HepG2 (cell line): ENCODE measurements around the gene SH3D19. TPM values are rescaled to one million over a fixed set of nuclear protein-coding genes. Genes with fewer than 3 reads are reported as not detected.

Experiments used
- ATAC-seq: fragments of 200-7000 bp; cut with Tn5 transposase; 3 replicates; pipeline ENCODE4 v1.9.1; 2020; ENCODE audit warnings: mild to moderate bottlenecking, moderate library complexity
- BruUV-seq: library from RNA; stranded (reverse); fragments of 400-500 nt; replicated peaks from 2 replicates; lab custom pipeline; 2021; lab: Mats Ljungman, UMichigan
- CTCF ChIA-PET: fragments of 300-600 bp; formaldehyde crosslinking; extraction: SDS; loops from one replicate; lab custom pipeline; 2021; ENCODE audit warnings: low total read pairs, inconsistent platforms, low intra/inter-chr PET ratio; lab: Yijun Ruan, JAX
- POLR2A ChIA-PET: fragments of 350-600 bp; sonication (Branson Sonifier 250); formaldehyde crosslinking; loops from one replicate; lab custom pipeline; 2020; ENCODE audit warnings: antibody characterized with exemption, inconsistent platforms; lab: Yijun Ruan, JAX
- DNase-seq: peaks from one replicate; pipeline ENCODE4 v3.0.0-alpha.2; 2015; ENCODE audit warnings: low spot score
- FAIRE-seq: peaks from 3 replicates; lab custom pipeline; 2011; peaks lifted over from hg19 to GRCh38; lab: Jason Lieb, UNC
- H2AFZ ChIP-seq: one replicate; pipeline ENCODE4 v1.6.1; 2011; ENCODE audit warnings: low read length, inconsistent platforms
- H3K27ac ChIP-seq: fragments of 300-600 bp; 3 replicates; pipeline ENCODE4 v1.8.0; 2011; ENCODE audit warnings: mixed run types, mild to moderate bottlenecking, mixed read lengths, low read length, inconsistent platforms; ENCODE audit not compliant: insufficient read depth; ENCODE audit errors: extremely low read length
- H3K27me3 ChIP-seq, 2 experiments: fragments of 200-600 bp in 1 of 2; 2 replicates in 1 of 2; 3 replicates in 1 of 2; pipeline versions ENCODE4 v1.6.0 to v1.8.0; 2011; ENCODE audit warnings: low read length in 2 of 2, mild to moderate bottlenecking in 2 of 2, moderate library complexity in 2 of 2, inconsistent platforms in 1 of 2; ENCODE audit not compliant: insufficient read depth in 2 of 2, control insufficient read depth in 1 of 2
- H3K36me3 ChIP-seq, 2 experiments: fragments of 200-600 bp in 1 of 2; replicated peaks in 1 of 2; 2 replicates in 1 of 2; 3 replicates in 1 of 2; pipeline versions ENCODE4 v1.5.1 to v1.8.0; 2011; ENCODE audit warnings: low read length in 2 of 2, inconsistent platforms in 1 of 2; ENCODE audit not compliant: insufficient read depth in 2 of 2, control insufficient read depth in 1 of 2
- H3K4me1 ChIP-seq: 2 replicates; pipeline ENCODE4 v1.5.1; 2012; ENCODE audit warnings: low read length, inconsistent platforms; ENCODE audit not compliant: insufficient read depth
- H3K4me2 ChIP-seq: 2 replicates; pipeline ENCODE4 v1.6.0; 2011; ENCODE audit warnings: low read depth, low read length, inconsistent platforms
- H3K4me3 ChIP-seq, 3 experiments: fragments of 200-600 bp in 1 of 3; sonication (generic), shearing (Covaris generic) in 1 of 3; replicated peaks in 1 of 3; 2 replicates each; pipeline ENCODE4 v1.5.1; 2011 to 2016; ENCODE audit warnings: low read length in 3 of 3, inconsistent platforms in 2 of 3, low read depth in 2 of 3, mild to moderate bottlenecking in 2 of 3, control low read depth in 1 of 3, mixed read lengths in 1 of 3; ENCODE audit not compliant: insufficient read depth in 1 of 3
- H3K79me2 ChIP-seq: one replicate; pipeline ENCODE4 v1.6.1; 2011; ENCODE audit warnings: low read length, inconsistent platforms; ENCODE audit not compliant: insufficient read depth
- H3K9ac ChIP-seq: 2 replicates; pipeline ENCODE4 v1.6.0; 2011; ENCODE audit warnings: mild to moderate bottlenecking, low read depth, low read length, inconsistent platforms; ENCODE audit not compliant: insufficient read depth
- H3K9me3 ChIP-seq: 2 replicates; pipeline ENCODE4 v1.5.1; 2012; ENCODE audit warnings: mild to moderate bottlenecking, low read length
- H4K20me1 ChIP-seq: 2 replicates; pipeline ENCODE4 v1.6.0; 2011; ENCODE audit warnings: inconsistent platforms, mild to moderate bottlenecking, low read length, moderate library complexity; ENCODE audit not compliant: insufficient read depth
- AGO2 ChIP-seq: fragments of 200-400 bp; formaldehyde crosslinking; optimal IDR thresholded peaks from 2 replicates; pipeline ENCODE3; 2017; ENCODE audit warnings: mild to moderate bottlenecking, low read depth, low read length, moderate library complexity
- ARID2 ChIP-seq: sonication (generic); formaldehyde crosslinking; IDR thresholded peaks from 2 replicates; pipeline ENCODE4 v1.8.1; 2022; ENCODE audit warnings: mild to moderate bottlenecking, missing genetic modification reagents, borderline replicate concordance
- ARNTL ChIP-seq: sonication (generic); formaldehyde crosslinking; IDR thresholded peaks from 2 replicates; pipeline ENCODE4 v1.4.0; 2020; ENCODE audit warnings: mild to moderate bottlenecking, missing genetic modification reagents
- ATAD3A ChIP-seq: sonication (generic); formaldehyde crosslinking; IDR thresholded peaks from 2 replicates; pipeline ENCODE4 v1.4.0; 2020; ENCODE audit warnings: missing genetic modification reagents
- CAMTA2 ChIP-seq: sonication (generic); formaldehyde crosslinking; IDR thresholded peaks from 2 replicates; pipeline ENCODE4 v1.4.0; 2020; ENCODE audit warnings: mild to moderate bottlenecking, missing genetic modification reagents, borderline replicate concordance
- EP300 ChIP-seq, 3 experiments: sonication (generic) in 1 of 3; formaldehyde crosslinking in 1 of 3; IDR thresholded peaks; 2 replicates each; pipeline versions ENCODE4 v1.5.1 to v1.6.1; 2011 to 2020; ENCODE audit warnings: low read depth in 2 of 3, low read length in 2 of 3, borderline replicate concordance in 1 of 3, improper control_type of control experiment in 1 of 3, mild to moderate bottlenecking in 1 of 3, missing genetic modification reagents in 1 of 3, moderate library complexity in 1 of 3
- HHEX ChIP-seq: IDR thresholded peaks from 2 replicates; pipeline ENCODE4 v1.6.1; 2016; ENCODE audit warnings: control low read depth
- ZBTB3 ChIP-seq: sonication (generic); formaldehyde crosslinking; IDR thresholded peaks from 2 replicates; pipeline ENCODE4 v1.4.0; 2020; ENCODE audit warnings: low read depth, mild to moderate bottlenecking, moderate library complexity, missing genetic modification reagents, borderline replicate concordance
- ZNF234 ChIP-seq: sonication (generic); formaldehyde crosslinking; conservative IDR thresholded peaks from 2 replicates; pipeline ENCODE4 v1.5.1; 2020; ENCODE audit warnings: mild to moderate bottlenecking, missing genetic modification reagents
- ZNF563 ChIP-seq: sonication (generic); formaldehyde crosslinking; IDR thresholded peaks from 2 replicates; pipeline ENCODE4 v1.8.0; 2022; ENCODE audit warnings: mild to moderate bottlenecking, moderate library complexity, missing genetic modification reagents
- ZNF652 ChIP-seq: IDR thresholded peaks from 2 replicates; pipeline ENCODE4 v1.6.1; 2016; ENCODE audit warnings: low read depth, borderline replicate concordance
- ZNF709 ChIP-seq: sonication (generic); formaldehyde crosslinking; IDR thresholded peaks from 2 replicates; pipeline ENCODE4 v1.5.0; 2020; ENCODE audit warnings: mild to moderate bottlenecking, missing genetic modification reagents
- WGBS: methylation state at CpG from one replicate; pipeline ENCODE4 v1.1.6; 2017; ENCODE audit warnings: low lambda C conversion rate; 5-methylcytosine and 5-hydroxymethylcytosine counted together
- in situ Hi-C: cut with HindIII; loops from 2 replicates; pipeline ENCODE4 v1.10.0; 2017; ENCODE audit warnings: low pct_unique_long_range_greater_than_20kb; ENCODE audit not compliant: extremely low pct_ligation_motif_present
- intact Hi-C: fragments of 100-400 bp; cut with micrococcal nuclease; formaldehyde crosslinking; loops from one replicate; pipeline ENCODE4 v1.10.0; 2022; ENCODE audit not compliant: unreplicated experiment
- polyA plus RNA-seq, 8 experiments: library from polyadenylated mRNA; depleted of rRNA in 3 of 8; stranded (reverse) in 7 of 8; unstranded in 1 of 8; fragments of >200 nt; fragmentation: Illumina TruSeq in 4 of 8; extraction: Trizol in 4 of 8; gene quantifications; 2 replicates each; pipeline versions ENCODE4 v1.2.1 to v1.2.3, GENCODE V29; 2011 to 2016; ENCODE audit warnings: low read depth in 4 of 8, missing spikeins in 1 of 8, mixed read lengths in 1 of 8; ENCODE audit not compliant: insufficient read depth in 1 of 8
- total RNA-seq, 5 experiments: library from RNA; depleted of rRNA; stranded (reverse); fragments of >200 nt; fragmentation: Illumina TruSeq; extraction: Trizol; gene quantifications; 2 replicates each; pipeline ENCODE4 v1.2.3, GENCODE V29; 2016; ENCODE audit warnings: low read depth in 1 of 5
- TF ChIP-seq, protein P1 (sequence below): sonication (generic); formaldehyde crosslinking; IDR thresholded peaks from 2 replicates; pipeline ENCODE4 v1.4.0; 2020; ENCODE audit warnings: mild to moderate bottlenecking, low read depth, missing genetic modification reagents
- TF ChIP-seq, protein P2 (sequence below): sonication (generic); formaldehyde crosslinking; IDR thresholded peaks from 2 replicates; pipeline ENCODE4 v1.8.0; 2022; ENCODE audit warnings: missing genetic modification reagents, mild to moderate bottlenecking, inconsistent platforms, borderline replicate concordance
- TF ChIP-seq, protein P3 (sequence below): sonication (generic); formaldehyde crosslinking; IDR thresholded peaks from 2 replicates; pipeline ENCODE4 v1.8.0; 2023; ENCODE audit warnings: mild to moderate bottlenecking, missing genetic modification reagents

SH3D19 gene
- total and polyA plus RNA-seq, 2 of the 13 experiments (the other 11 are each of a cell fraction or from before 2014, with no cell fraction given), result 31.2 to 38.0 TPM

DNA sequence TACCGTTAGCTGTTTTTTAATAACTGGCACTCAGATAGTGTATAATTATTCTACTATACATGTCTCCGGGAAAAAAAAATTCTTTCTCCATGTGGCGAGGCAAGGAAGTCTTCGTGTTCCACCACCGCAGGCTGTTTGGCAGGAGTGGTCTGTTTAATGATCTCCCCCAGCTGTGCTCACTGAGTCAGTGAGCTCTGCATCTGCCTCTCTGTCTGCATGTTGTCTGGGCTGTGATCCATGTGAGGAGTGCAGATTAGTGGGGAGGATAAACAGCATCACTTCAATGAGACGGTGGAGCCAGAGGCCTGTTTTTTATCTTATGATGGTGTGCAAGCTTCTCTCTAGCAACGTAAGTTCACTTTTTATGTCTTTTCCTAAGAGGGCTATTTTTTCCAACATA is 156.2 kb downstream of the SH3D19 start (continued):
- TF ChIP-seq ARID2 (no peak), HHEX (no peak)

DNA sequence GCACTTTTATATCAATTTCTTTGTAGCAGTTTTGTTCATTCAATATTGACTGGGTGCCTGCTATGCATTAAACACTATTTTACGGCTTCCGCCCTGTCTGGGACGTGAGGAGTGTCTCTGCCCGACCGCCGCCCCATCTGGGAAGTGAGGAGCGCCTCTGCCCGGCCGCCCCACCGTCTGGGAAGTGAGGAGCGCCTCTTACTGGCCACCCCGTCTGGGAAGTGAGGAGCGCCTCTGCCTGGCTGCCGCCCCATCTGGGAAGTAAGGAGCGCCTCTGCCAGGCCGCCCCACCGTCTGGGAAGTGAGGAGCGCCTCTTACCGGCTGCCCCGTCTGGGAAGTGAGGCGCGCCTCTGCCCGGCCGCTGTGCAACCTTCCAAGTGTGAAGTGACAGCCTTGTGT is 157.8 kb downstream of the SH3D19 start:
- TF ChIP-seq AGO2 (peak; percentile 44), ZNF234 (CRISPR knock-in tag) (no peak), ZBTB3 (CRISPR knock-in tag) (no peak), CAMTA2 (CRISPR knock-in tag) (no peak)
- TF ChIP-seq, all 625 proteins: peak for 1
- CTCF ChIA-PET, result no interaction called here
- H2AFZ ChIP-seq, result no peak overlapping the region
- H3K4me1 ChIP-seq, result peaks cover 5% of the 10 kb centered on the region
- POLR2A ChIA-PET, result no interaction called here
- no peak for ATAC-seq
- intact Hi-C loops (no loop called here), in situ Hi-C loops (no loop called here)
- no peaks in the 10 kb centered on the region for H3K79me2 ChIP-seq
- no peaks in the 10 kb centered on the region for H3K27me3 ChIP-seq
- no peak overlapping the region for H3K4me3 ChIP-seq
- no peaks in the 10 kb centered on the region for H3K9me3 ChIP-seq
- no TSS peak for BruUV-seq
- H3K9ac ChIP-seq, result no peak overlapping the region
- peaks cover 22 to 65% of the 10 kb centered on the region in 2 experiments for H3K36me3 ChIP-seq
- no peak overlapping the region for H3K27ac ChIP-seq
- WGBS, result 98% methylated on average over 21 of the region's 24 CpGs
- no peak for DNase-seq
- no peak for FAIRE-seq
- H3K4me2 ChIP-seq, result no peak overlapping the region
- no peaks in the 10 kb centered on the region; the same call in 1 of the 2 replicates for H4K20me1 ChIP-seq

DNA sequence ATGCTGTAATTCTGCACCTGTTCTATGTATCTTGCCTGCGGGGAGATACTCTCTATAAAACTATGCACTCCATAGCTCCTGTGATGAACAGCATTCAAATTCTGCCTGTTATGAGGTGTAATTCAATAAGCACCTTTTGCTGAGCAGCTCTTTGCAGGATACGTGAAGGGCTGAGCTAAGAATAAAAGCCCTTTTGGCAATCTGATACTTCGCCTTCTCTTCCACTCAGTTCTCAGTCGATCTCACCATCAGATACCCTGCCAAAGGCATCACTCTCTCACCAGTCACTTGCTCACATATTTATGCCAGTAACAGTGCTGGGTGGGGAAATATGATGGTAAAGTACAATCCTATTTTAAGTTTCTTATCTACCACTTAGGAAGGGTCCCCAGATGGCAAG is 158.8 kb downstream of the SH3D19 start:
- WGBS, result 99% methylated on average over 4 of the region's 4 CpGs
- no TSS peak for BruUV-seq
- ATAC-seq, result no peak
- TF ChIP-seq ARNTL, result no peak
- TF ChIP-seq EP300 (IDR thresholded peaks at IDR 0.05; ENCODE audit: low read depth in 2 of 2, low read length in 2 of 2), result no peak
- TF ChIP-seq EP300 (CRISPR knock-in tag; IDR thresholded peaks at IDR 0.05; ENCODE audit: borderline replicate concordance), result no peak
- no peak for TF ChIP-seq ATAD3A (CRISPR knock-in tag)
- no peak for TF ChIP-seq ZNF563 (CRISPR knock-in tag)
- TF ChIP-seq, protein P1, sequence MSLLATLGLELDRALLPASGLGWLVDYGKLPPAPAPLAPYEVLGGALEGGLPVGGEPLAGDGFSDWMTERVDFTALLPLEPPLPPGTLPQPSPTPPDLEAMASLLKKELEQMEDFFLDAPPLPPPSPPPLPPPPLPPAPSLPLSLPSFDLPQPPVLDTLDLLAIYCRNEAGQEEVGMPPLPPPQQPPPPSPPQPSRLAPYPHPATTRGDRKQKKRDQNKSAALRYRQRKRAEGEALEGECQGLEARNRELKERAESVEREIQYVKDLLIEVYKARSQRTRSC (CRISPR knock-in tag), result no peak
- TF ChIP-seq, protein P2, sequence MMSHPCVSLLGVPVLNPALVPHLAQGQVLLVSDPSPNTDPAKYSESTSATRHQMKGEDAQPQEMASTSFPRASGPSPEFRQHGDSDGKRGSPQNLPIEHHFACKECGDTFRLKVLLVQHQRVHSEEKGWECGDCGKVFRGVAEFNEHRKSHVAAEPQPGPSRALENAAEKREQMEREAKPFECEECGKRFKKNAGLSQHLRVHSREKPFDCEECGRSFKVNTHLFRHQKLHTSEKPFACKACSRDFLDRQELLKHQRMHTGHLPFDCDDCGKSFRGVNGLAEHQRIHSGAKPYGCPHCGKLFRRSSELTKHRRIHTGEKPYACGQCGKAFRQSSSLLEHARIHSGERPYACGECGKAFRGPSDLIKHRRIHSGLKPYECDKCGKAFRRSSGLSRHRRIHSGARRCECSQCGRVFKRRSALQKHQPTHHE (CRISPR knock-in tag), result no peak
- TF ChIP-seq ZNF652, result no peak
- TF ChIP-seq, protein P3, sequence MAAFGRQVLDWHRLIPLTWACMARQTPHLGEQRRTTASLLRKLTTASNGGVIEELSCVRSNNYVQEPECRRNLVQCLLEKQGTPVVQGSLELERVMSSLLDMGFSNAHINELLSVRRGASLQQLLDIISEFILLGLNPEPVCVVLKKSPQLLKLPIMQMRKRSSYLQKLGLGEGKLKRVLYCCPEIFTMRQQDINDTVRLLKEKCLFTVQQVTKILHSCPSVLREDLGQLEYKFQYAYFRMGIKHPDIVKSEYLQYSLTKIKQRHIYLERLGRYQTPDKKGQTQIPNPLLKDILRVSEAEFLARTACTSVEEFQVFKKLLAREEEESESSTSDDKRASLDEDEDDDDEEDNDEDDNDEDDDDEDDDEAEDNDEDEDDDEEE (CRISPR knock-in tag), result no peak
- no peak for TF ChIP-seq ZNF709 (CRISPR knock-in tag)

More for the DNA sequence above, 158.8 kb downstream of the SH3D19 start:
- no peaks in the 10 kb centered on the region for H3K9me3 ChIP-seq
- ChIA-PET POLR2A (no interaction called here), CTCF (no interaction called here)
- no peak overlapping the region for H3K27ac ChIP-seq
- FAIRE-seq (no peak), DNase-seq (no peak)
- H3K4me1 ChIP-seq, result no peaks in the 10 kb centered on the region
- no peaks in the 10 kb centered on the region for H3K27me3 ChIP-seq
- H3K79me2 ChIP-seq, result no peaks in the 10 kb centered on the region
- H3K4me2 ChIP-seq, result no peak overlapping the region
- peaks cover 18 to 58% of the 10 kb centered on the region in 2 experiments for H3K36me3 ChIP-seq
- in situ Hi-C loops (no loop called here), intact Hi-C loops (no loop called here)
- no peak overlapping the region for H3K4me3 ChIP-seq
- H4K20me1 ChIP-seq, result no peaks in the 10 kb centered on the region; the same call in 1 of the 2 replicates
- H2AFZ ChIP-seq, result no peak overlapping the region
- H3K9ac ChIP-seq, result no peak overlapping the region
